HPDE6-E6E7 (cell line): Measurements from ENCODE around the gene GARNL3.
A peak's percentile ranks its signal among the peaks of the same experiment; 100 is the strongest.

Experiments
- DNase-seq: peaks from one replicate; pipeline ENCODE4 v3.0.0; 2011; ENCODE audit warnings: missing footprints; ENCODE audit errors: extremely low spot score

Gene GARNL3

DNA sequence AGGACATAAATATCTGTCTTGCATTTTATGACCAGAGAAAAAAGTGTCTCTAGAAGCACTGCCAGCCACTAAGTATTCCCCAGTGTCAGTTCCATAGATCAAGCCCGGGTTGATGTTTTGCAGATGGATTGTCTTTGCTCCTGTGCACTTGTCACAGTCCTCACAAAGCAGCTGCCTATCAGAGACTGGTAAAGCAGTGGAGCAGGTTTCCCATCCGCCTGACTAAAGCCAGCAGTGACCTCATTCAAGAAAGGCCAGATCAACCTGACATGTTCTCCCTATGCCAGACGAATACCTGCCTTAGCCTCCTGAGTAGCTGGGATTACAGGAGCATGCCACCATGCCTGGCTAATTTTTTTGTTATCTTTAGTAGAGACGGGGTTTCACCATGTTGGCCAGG, 26.8 kb upstream of the GARNL3 start:
- DNase-seq = no peak

DNA sequence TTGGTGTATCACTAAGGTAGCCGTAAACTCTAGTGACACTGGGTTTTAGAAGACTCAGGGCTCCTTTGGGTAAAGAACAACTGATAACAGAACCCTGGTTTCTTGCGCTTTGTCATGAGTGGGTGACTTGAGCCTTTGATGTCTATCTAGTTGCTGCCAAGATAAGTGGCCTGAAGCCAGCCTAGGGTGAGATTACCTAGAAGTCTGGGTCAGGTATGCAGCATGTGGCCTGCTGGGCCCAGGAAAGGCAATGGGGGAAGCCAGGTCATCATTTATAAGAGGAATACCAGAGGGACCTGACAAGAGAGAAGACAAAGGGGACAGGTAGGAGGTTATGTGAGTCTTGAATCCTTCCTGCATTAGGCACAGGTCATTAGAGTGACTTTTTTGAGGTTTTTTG, 23.2 kb upstream of the GARNL3 start:
- DNase-seq = no peak

DNA sequence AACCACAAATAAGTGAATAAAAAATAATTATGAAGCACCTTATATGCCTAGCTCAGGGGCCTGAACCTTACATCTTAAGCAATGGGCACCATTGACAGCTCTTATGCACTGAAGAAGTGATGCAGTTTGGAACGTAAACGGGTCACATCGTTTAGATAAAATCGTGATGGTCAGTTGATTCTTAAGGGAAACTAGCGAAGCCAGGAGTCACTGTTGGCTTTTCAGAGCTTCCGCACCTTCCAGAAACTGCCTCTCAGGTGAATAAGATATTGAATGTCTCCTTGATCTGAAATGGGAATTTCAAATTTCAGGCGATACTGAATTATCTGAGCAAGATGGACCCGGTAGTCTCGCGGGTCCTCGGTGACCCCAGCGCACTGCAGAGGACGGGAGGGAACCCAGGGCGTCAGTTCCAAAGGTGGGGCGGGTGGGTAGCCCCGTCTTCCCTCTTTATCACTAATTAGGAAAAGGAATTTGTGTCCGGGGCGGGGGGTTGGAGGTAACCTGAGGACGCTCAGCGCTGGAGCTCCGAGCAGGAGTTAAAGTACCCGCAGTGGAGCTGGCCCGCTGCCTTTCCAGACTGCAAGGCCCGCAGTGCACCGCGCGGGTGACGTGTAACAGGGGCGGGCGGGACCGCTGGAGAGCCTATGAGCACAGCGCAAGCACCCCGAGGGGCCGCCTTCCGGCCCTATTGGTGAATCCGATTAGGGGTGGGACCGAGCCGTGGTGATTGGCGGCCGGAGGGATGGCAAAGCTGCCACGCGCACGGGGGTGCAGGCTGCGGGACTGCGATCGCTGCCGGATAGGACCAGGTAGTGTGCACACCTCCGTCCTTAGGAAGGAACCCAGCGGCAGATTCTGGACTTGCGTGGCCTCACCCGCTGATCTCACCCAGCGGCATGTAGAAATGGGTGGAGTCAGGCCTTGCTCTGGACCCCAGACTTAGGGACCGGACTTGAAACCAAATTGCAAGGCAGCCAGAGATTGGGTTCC, 19.7 kb upstream of the GARNL3 start:
- DNase-seq = peak; percentile 98

DNA sequence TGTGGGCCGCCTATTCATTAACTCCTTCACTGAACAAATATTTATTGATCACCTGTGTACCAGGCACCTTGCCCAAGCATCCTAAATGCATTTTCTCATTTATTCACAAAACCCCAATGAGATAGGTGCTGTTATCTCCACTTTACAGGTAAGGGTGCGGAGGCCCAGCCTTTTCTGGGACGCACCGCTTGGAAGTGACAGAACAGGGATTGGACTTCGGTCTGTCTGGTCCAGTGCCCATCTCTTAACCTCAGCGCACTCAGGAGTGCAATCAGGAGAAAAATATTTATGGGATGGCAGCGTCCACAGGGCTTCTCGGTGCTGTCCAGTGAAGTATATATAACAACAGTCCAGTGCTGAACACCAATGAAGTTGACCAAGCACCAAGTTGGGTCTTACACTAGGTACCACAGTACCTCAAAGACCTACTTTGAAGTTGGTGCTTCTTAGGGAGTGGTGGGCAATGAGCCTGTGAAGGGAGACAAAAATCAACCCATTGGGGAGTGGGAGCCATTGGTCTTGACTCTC, 18.9 kb upstream of the GARNL3 start:
- no peak for DNase-seq

DNA sequence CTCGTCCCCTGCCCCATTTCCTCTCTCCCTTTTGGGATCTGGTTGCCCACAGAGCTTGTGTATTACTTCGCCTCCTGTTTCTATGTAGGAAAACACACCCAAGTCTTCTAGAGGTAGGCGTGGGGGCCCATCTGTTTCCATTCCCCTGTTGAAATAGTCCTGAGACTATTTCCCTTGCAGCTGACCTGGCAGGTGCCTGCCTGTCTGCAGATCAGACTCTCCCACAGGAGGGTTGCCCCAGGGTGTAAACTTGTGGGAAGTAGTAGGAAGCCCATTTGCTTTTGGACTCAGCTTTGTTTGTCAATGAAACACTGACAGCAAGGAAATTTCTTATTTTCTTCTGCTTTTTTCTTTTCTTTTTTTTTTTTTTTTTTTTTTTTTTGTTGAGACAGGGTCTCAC, 16.3 kb upstream of the GARNL3 start:
- DNase-seq = no peak

DNA sequence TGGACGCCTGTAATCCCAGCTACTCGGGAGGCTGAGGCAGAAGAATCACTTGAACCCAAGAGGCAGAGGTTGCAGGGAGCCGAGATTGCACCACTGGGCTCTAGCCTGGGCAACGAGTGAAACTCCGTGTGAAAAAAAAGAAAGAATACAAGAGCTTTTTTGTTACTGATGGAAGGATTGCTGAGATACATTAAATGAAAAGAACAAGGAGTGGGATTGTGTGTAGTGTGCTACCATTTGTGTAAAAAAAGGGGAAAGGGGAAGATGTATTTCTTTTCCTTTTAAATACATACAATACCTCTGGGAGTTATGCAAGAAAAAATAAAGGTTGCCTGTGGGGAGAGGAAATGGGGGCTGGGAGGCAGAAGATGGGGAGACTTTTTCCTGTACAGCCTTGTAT, 14.7 kb upstream of the GARNL3 start:
- DNase-seq = no peak

DNA sequence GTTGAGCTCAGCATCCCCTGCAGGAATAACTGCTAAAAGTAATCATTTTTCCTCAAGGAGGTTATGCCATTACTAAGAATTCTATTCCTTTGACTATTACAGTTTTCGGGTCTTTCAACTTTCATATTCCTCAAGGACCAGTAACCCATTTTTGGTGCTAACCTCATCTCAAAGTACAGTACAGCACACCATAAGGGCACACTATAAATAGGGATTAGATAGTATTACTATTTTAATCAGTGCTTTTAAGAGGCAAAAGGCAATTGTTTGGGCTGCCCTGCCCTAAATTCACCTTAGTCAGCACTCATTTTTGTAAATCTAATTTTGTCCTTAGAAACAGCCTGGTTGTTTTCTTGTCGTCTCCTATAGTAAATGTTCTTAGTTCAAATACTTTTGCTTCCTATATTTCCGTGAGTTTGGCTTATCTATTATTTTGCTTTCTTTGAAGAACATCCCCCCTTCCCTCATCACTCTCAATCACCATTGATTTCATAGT, 13.6 kb upstream of the GARNL3 start:
- DNase-seq = no peak

DNA sequence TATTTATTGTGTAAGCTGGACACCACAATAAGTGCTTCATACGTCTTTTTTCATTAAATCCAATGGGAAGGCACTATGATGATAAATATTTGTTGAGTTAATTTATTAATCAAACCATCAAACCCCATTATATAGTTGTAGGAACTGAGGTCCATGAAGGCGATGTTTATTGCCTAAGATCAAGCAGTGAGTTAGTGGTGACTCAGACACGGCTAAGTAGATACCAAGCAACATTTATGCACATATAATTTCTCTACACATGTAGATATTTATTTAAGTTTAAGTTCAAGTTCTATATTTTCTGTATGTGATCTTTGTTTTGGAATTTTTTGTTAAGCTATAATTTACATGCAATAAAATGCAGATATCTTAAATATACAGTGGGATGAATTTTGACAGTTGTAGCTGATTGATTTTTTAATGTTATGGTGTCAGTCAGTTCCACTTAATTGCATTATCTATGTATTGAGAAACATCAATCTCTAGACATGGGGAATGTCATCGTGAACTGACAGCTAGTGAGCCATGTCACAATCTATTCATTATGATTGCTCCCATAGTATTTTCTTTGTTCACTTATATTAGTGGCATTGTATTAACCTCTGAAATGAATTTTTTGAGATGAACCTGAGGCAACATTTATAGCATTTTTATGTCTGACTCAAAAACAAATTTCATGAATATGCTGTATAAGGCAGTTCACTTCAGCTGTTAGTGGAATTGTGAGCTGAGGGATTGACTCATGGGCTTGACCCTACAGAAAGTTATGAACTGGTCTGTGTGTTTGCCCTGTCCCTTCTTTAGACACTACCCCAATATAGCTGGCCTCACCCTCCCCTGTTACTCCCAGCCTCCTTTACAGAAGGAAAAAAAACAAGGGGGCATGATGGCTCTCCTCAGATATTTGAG, 11.9 kb upstream of the GARNL3 start:
- DNase-seq = no peak

DNA sequence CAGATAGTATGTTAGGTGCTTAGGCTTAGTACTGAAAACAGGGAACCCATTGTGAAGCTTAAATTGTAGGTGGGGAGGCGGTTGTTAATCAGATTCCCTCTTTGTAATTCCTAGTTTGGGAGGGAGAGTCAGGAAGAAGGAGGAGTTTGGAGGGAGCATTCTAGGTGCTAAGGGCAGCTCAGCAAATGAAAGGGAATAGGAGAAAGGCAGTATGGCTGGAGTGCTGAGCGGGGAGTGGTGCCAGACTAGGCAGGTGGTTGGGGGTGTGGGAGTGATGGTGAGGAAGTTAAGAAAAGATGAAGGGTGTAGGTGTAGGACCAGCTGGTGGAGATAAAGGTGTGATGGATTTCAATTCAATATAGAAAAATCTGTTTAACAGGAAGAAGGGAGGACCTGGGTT, 11.1 kb upstream of the GARNL3 start:
- DNase-seq = no peak

DNA sequence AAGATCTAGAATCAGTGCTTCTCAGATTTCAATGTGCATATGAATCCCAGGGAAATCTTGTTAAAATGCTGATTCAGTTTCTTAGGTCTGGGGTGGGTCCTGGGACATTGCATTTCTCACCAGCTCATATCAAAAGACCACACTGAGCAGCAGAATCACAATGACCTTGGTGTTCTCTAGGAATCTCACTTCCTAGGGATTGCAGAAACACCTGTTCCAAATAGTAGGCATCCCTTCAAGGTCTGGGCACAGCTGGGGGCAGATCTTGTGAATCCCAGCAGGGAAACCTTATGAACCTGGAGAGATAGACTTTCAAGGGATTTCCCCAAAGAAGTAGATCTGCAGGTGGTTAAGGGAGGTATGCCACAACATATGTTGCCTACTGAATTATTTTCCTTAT, 8.9 kb upstream of the GARNL3 start:
- DNase-seq = no peak

DNA sequence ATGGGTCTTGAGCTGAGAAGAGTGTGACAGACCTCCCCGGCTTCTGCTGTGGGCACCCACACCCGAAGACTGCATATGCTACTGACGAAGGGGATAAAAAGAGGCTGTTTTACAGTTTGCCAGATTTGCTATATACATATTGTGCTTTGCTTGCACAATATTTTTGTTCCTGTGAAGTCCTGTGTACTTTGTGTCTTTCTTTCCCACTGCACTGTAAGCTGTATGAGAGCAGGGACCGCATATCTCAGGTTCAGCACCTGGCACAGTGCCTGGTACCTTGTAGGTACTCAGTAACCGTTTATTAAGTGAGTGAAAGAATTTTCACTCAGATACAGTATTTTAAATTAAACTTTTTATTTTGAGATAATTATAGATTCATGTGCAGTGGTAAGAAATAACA, 8.2 kb upstream of the GARNL3 start:
- no peak for DNase-seq

DNA sequence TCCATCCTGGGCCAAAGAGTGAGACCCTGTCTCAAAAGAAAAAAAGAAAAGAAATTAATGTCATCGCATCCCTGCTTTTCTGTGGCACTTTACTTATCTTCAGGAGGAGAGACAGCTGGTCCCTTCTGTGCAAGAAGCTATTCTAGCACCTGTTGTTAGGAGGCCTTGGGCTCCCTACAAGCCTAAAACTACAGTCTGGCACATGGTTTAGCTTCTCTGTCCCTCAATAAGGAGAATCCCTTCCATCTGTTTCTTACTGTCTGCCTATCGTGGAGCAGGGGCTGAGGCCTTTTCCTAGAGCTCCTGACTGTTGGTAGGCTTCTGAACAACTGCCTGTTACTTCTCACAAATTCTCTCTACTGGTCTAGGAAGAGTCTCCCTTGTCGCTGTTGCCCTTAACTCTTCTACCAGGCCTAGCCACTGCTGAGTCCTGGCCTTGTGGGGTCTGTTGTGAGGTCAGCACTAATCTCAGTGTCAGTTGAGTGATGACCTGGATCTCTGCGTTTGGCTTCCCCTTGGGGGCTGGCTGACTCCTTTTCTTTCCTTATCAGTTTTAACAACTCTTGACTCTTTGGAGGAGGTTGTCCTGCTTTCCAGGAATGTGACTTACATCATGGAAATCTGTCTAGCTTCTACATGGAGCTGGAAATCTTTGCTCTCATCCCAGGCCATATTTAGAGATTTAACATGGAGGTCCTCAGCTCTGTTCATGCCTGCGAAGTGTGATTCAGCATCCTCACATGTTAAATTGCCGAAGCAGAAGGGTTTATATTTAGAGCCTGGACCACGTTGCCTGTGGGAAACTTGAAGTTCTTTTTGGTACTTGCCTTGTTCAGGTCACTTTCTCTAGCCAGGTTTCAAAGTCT, 5.7 kb upstream of the GARNL3 start:
- no peak for DNase-seq

DNA sequence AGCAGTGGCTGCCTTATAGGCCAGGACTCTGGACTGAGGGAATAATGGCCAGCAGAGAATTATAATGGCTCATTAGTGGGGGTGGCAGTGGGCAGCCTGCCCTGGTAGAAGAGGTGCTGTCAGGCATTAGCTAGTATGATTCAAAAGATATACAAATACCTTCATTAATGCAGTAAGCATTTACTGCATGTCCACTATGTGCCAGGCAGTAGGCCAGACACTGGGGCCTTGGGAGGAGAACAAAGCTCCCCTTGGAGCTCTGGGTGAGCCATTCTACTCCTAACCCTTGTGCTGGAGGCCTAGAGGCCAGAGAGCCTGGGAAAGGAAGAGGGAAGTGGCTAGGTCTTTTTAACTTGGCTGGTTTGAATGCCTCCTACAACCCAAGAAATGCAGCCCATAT, 2.0 kb upstream of the GARNL3 start:
- no peak for DNase-seq

DNA sequence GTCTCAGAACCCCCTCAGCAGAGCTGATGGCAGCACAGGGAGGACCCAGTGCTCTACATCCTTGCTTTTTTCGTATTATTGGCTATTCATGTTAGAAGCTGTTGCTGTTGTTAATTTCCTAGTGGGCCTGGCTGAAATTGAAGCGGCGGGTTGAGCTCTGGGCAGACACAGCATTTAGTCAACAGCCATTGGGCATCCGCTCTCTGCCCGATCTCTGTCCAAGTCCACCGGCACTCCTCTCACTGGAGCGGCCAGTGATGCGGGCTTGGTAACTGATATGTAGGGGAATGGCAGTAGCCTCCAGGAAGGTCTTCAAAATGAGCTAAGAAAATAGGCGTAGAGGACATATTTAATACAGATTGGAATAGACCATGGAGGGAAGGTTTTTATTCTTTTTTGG, 1.3 kb upstream of the GARNL3 start:
- no peak for DNase-seq

DNA sequence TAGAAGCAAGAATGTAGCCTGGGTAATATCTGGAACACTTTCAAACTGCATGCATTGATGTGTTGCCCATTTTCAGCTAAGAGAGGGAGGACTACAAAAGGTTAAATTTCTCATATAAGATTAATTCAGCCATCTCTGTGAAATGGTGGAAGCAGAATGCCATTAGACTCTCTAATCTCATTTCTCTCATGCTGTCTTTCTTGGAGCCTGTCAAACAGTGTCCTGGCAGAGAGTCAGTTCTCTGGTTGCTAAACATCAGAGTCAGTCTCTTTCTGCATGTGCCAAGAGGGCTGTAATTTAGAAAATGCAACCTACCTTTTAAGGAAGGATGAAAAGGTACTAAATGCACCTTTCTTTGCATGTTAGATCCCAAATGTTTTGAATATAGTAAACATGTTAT, 910 bp upstream of the GARNL3 start:
- DNase-seq = no peak

DNA sequence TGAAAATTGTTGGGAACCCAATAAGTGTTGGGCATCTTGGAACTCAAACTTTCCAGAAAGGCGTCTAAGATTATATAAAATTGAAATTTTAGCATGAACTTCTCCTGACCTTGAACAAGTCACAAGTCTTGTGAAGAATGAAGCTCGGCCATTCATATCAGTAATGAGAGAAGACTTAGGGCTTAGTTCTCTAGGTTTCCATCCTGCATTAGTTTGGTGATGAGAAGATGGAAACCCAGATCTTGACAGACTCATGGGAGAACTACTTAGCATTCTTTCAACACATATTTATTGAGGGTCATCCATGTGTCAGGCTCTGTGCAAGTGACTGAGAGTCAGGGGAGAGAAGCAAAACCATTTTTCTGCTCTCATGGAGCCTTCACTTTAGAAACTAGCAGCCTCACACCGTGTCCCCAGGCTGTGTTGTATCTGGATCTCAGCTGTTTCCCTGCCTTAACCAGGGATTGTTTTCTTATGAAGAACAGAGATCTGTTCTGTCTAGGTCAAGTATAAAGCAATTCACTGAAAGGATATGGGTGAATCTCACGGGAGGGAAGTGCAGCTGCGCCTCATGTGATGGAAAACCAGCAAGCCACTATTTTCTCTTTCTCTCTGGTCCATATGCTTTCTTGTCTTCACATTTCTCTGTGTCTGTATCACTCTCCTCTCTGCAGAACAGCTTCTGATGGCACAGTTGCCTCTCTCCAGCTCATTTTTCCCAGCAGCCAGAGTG, 3.4 kb downstream of the GARNL3 start:
- no peak for DNase-seq

DNA sequence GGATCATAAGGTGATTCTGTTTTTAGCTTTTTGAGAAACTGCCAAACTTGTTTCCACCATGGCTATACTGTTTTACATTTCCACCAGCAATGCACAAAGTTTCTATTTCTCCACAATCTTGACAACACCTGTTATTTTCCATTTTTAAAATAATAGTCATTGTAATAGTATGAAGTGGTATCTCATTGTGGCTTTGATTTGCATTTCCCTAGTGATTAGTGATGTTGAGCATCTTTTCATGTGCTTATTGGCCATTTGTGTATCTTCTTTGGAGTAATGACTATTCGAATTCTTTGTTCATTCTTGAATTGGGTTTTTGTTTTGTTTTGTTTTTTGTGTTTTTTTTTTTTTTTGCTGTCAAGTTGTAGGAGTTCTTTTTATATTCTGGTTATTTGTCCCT, 4.9 kb downstream of the GARNL3 start:
- no peak for DNase-seq

DNA sequence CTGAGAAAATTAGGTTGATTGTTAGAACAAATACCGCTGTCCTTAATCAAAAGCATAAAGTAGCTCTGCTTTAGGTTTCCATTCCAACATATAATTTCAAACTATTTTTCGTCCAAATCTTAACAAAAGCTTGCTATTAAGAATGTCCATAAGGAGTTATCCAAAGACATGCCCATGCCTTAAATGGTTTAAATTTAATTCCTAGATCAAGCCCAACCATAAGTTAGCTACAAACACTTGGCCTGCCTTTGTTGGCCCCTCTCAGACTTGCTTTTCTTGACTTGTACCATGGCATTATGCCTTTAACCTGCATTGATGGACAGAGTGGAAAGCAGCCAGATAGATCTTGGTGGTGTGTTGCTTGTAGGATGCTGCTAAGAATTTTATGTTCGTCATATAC, 8.8 kb downstream of the GARNL3 start:
- no peak for DNase-seq

DNA sequence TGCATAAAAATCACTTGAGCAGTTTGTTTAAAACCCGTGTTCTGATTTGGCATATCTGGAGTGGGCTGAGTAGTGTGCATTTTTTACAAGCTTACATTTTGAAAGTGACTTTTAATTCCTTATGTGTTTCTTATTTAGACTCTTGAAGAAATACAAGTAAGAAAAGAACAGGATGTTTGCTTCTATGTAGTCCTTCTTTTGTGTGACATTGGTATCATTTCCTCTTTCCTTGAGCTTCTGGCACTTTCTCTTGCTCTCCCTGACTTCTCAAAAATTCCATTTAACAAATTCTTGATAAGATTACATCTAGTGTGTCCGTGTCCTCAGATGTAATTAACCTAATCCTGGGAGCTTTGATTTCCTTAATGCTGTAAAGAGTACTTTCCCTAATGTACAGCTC, 12.5 kb downstream of the GARNL3 start:
- no peak for DNase-seq

DNA sequence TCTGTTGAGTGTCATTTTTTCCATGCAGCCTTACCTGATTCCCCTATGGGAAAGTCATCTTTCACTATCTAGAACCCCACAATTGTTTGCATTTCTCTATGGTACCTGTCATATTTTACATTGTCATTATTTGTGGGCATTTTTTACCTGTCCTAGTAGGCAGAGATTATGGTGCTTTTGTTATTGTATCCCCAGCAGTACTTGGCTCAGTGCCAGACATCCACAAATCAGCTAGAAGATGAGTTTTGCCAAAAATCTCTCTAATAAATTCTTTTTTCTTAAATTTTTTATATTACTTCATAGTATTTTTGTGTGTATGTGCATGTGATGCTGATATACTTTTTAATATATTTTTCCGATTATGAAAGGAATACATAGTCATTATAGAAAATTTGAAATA, 13.2 kb downstream of the GARNL3 start:
- no peak for DNase-seq

DNA sequence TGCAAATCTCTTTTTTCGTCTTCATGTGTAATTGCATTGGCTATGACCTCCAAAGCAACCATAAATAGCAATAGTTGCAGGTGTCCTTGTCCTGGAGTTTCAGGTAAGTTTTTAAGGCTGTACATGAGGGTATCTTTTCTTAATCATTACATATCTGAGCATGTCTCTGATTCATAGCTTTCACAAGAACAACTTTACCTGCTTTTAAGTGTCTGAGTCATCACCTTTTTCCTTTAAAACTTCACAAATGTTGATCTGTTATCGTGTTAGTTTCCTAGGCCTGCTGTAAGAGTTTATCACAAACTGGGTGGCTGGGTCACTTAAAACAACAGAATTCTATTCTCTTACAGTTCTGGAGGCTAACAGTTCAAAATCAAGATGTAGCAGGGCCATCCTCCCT, 13.8 kb downstream of the GARNL3 start:
- DNase-seq = peak; percentile 67
